ENCODE data around the gene CAPN15. TPM values are rescaled to one million over a fixed set of nuclear protein-coding genes. Genes with fewer than 3 reads are reported as not detected.

CAPN15 gene
- polyA plus RNA-seq, 1 of the 3 experiments (the other 2 are of a cell fraction), result 22.9 TPM

DNA sequence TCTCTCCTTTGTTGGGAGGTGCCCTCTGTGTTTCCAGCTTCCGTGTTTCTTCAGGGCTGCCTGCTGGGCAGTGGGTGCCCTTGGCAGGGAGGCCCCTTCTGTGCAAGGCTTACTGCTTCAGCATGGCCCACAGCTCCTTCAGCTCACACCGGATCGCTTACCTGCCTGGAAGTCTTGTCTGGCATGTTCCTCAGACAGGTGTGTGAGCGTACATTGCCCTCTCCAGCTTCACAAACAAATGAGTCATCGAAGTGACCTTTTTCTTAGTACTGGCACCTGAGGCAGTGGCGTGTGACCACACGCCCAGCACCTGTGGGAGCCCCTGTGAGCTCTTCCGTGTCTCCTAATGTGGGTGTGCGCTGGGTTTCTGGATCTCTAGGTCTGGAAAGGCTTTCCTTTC, 65.9 kb downstream of the CAPN15 start:
- ChIA-PET POLR2A (no interaction called here), CTCF (no interaction called here)
- Histone ChIP-seq H3K79me2 (ENCODE audit: insufficient read depth) (peaks cover 74% of the 10 kb centered on the region), H2AFZ (ENCODE audit: low read depth) (no peak overlapping the region), H3K27ac (ENCODE audit: low read depth in 2 of 2, low read length in 1 of 2) (no peak overlapping the region), H3K9me3 (no peaks in the 10 kb centered on the region), H3K4me1 (ENCODE audit: control insufficient read depth in 1 of 2, insufficient read depth in 2 of 2, low read depth in 1 of 2, low read length in 1 of 2) (peaks cover 0 to 8% of the 10 kb centered on the region in 2 experiments; a peak in 1 of 4 replicates), H3K36me3 (replicated peaks in 1 of 2; ENCODE audit: control insufficient read depth in 1 of 2, insufficient read depth in 2 of 2, low read length in 1 of 2) (peaks cover 0 to 2% of the 10 kb centered on the region in 2 experiments), H3K9me2 (no peaks in the 10 kb centered on the region), H3K27me3 (ENCODE audit: insufficient read depth) (no peaks in the 10 kb centered on the region), H3F3A (replicated peaks; ENCODE audit: insufficient read depth) (peaks cover 3% of the 10 kb centered on the region), H3K4me3 (ENCODE audit: low read depth in 2 of 2, low read length in 1 of 2) (no peak overlapping the region), H4K20me1 (ENCODE audit: insufficient read depth) (peaks cover 45% of the 10 kb centered on the region), H3K4me2 (no peak overlapping the region), H3K9ac (no peak overlapping the region)
- no peak for DNase-seq
- TF ChIP-seq MEF2A (IDR thresholded peaks at IDR 0.05; ENCODE audit: borderline replicate concordance, low read depth) (no peak), TEAD4 (IDR thresholded peaks at IDR 0.05; ENCODE audit: borderline replicate concordance, insufficient read depth) (no peak), MXI1 (IDR thresholded peaks at IDR 0.05; ENCODE audit: low read depth, low read length) (no peak), NFIC (IDR thresholded peaks at IDR 0.05; ENCODE audit: borderline replicate concordance) (no peak), JUND (IDR thresholded peaks at IDR 0.05) (no peak), SIN3A (IDR thresholded peaks at IDR 0.05; ENCODE audit: borderline replicate concordance, low read depth, low read length) (no peak), TCF12 (IDR thresholded peaks at IDR 0.05) (no peak), RCOR1 (IDR thresholded peaks at IDR 0.05; ENCODE audit: low read length) (no peak), FOXJ3 (CRISPR knock-in tag; IDR thresholded peaks at IDR 0.05) (no peak), RFX5 (IDR thresholded peaks at IDR 0.05; ENCODE audit: low read length) (no peak), RAD21 (IDR thresholded peaks at IDR 0.05; ENCODE audit: low read length) (no peak), ELF1 (IDR thresholded peaks at IDR 0.05) (no peak), SMC3 (IDR thresholded peaks at IDR 0.05; ENCODE audit: low read depth, low read length) (no peak)
- TF ChIP-seq, protein P1, sequence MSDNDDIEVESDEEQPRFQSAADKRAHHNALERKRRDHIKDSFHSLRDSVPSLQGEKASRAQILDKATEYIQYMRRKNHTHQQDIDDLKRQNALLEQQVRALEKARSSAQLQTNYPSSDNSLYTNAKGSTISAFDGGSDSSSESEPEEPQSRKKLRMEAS (IDR thresholded peaks at IDR 0.05; ENCODE audit: low read depth), result no peak
- TF ChIP-seq, protein P2, sequence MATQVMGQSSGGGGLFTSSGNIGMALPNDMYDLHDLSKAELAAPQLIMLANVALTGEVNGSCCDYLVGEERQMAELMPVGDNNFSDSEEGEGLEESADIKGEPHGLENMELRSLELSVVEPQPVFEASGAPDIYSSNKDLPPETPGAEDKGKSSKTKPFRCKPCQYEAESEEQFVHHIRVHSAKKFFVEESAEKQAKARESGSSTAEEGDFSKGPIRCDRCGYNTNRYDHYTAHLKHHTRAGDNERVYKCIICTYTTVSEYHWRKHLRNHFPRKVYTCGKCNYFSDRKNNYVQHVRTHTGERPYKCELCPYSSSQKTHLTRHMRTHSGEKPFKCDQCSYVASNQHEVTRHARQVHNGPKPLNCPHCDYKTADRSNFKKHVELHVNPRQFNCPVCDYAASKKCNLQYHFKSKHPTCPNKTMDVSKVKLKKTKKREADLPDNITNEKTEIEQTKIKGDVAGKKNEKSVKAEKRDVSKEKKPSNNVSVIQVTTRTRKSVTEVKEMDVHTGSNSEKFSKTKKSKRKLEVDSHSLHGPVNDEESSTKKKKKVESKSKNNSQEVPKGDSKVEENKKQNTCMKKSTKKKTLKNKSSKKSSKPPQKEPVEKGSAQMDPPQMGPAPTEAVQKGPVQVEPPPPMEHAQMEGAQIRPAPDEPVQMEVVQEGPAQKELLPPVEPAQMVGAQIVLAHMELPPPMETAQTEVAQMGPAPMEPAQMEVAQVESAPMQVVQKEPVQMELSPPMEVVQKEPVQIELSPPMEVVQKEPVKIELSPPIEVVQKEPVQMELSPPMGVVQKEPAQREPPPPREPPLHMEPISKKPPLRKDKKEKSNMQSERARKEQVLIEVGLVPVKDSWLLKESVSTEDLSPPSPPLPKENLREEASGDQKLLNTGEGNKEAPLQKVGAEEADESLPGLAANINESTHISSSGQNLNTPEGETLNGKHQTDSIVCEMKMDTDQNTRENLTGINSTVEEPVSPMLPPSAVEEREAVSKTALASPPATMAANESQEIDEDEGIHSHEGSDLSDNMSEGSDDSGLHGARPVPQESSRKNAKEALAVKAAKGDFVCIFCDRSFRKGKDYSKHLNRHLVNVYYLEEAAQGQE (IDR thresholded peaks at IDR 0.05; ENCODE audit: low read depth, low read length), result no peak
- whole genome bisulfite sequencing (ENCODE audit: low lambda C conversion rate), result 84% methylated on average over 9 of the region's 9 CpGs

DNA sequence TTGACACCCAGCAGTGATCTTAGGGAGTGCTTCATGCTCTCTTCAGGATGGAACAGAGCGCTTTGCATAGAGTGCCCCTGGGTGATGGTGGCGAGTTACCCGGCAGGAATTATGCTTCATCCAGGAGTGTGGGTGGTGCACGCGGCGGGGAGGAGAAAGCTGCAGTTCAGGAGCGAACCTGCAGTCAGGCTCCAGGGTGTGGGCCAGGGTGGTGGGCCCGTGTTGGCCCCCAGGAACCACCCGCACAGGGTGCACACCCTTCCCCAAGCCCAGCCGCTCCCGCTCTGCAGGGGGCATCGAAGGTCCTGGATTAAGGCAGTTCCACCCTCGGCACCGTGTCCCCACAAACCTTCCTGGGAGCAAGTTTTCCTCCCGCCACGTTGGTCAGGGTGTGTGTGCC, 66.3 kb downstream of the CAPN15 start:
- Histone ChIP-seq H3K36me3 (replicated peaks in 1 of 2; ENCODE audit: control insufficient read depth in 1 of 2, insufficient read depth in 2 of 2, low read length in 1 of 2) (peaks cover 0 to 2% of the 10 kb centered on the region in 2 experiments), H3K4me2 (no peak overlapping the region), H3K27me3 (ENCODE audit: insufficient read depth) (no peaks in the 10 kb centered on the region), H3K9me3 (no peaks in the 10 kb centered on the region), H4K20me1 (ENCODE audit: insufficient read depth) (peaks cover 46% of the 10 kb centered on the region), H3K9me2 (no peaks in the 10 kb centered on the region), H3K27ac (ENCODE audit: low read depth in 2 of 2, low read length in 1 of 2) (no peak overlapping the region), H3K4me1 (ENCODE audit: control insufficient read depth in 1 of 2, insufficient read depth in 2 of 2, low read depth in 1 of 2, low read length in 1 of 2) (peaks cover 0 to 8% of the 10 kb centered on the region in 2 experiments; a peak in 1 of 4 replicates), H3K4me3 (ENCODE audit: low read depth in 2 of 2, low read length in 1 of 2) (no peak overlapping the region), H3K79me2 (ENCODE audit: insufficient read depth) (peaks cover 74% of the 10 kb centered on the region), H3F3A (replicated peaks; ENCODE audit: insufficient read depth) (no peaks in the 10 kb centered on the region), H2AFZ (ENCODE audit: low read depth) (no peak overlapping the region), H3K9ac (no peak overlapping the region)
- ChIA-PET POLR2A (no interaction called here), CTCF (no interaction called here)
- DNase-seq, result no peak
- WGBS (ENCODE audit: low lambda C conversion rate), result 94% methylated on average over 12 of the region's 16 CpGs
- TF ChIP-seq, protein P2 (IDR thresholded peaks at IDR 0.05; ENCODE audit: low read depth, low read length), result no peak
- TF ChIP-seq MEF2A (IDR thresholded peaks at IDR 0.05; ENCODE audit: borderline replicate concordance, low read depth) (no peak), EZH2phosphoT487 (IDR thresholded peaks at IDR 0.05; ENCODE audit: borderline replicate concordance, low read depth) (no peak), TEAD4 (IDR thresholded peaks at IDR 0.05; ENCODE audit: borderline replicate concordance, insufficient read depth) (no peak), GABPA (IDR thresholded peaks at IDR 0.05; ENCODE audit: low read depth) (no peak)
- TF ChIP-seq, protein P3, sequence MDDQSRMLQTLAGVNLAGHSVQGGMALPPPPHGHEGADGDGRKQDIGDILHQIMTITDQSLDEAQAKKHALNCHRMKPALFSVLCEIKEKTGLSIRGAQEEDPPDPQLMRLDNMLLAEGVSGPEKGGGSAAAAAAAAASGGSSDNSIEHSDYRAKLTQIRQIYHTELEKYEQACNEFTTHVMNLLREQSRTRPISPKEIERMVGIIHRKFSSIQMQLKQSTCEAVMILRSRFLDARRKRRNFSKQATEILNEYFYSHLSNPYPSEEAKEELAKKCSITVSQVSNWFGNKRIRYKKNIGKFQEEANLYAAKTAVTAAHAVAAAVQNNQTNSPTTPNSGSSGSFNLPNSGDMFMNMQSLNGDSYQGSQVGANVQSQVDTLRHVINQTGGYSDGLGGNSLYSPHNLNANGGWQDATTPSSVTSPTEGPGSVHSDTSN (IDR thresholded peaks at IDR 0.05), result no peak
- TF ChIP-seq, protein P4, sequence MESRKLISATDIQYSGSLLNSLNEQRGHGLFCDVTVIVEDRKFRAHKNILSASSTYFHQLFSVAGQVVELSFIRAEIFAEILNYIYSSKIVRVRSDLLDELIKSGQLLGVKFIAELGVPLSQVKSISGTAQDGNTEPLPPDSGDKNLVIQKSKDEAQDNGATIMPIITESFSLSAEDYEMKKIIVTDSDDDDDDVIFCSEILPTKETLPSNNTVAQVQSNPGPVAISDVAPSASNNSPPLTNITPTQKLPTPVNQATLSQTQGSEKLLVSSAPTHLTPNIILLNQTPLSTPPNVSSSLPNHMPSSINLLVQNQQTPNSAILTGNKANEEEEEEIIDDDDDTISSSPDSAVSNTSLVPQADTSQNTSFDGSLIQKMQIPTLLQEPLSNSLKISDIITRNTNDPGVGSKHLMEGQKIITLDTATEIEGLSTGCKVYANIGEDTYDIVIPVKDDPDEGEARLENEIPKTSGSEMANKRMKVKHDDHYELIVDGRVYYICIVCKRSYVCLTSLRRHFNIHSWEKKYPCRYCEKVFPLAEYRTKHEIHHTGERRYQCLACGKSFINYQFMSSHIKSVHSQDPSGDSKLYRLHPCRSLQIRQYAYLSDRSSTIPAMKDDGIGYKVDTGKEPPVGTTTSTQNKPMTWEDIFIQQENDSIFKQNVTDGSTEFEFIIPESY (IDR thresholded peaks at IDR 0.05; ENCODE audit: borderline replicate concordance, low read depth), result no peak

Data from SK-N-SH (cell line).